C4-2B (cell line): ENCODE measurements around the gene EIF2S2.

Source experiments
- CTCF ChIP-seq: fragments of 450-650 bp; conservative IDR thresholded peaks from 2 replicates; pipeline ENCODE4 v1.5.1; 2017; ENCODE audit warnings: mild to moderate bottlenecking
- ZFX ChIP-seq: fragments of 450-650 bp; IDR thresholded peaks from 2 replicates; pipeline ENCODE4 v1.6.1; 2017

GRCh38 chr20:34058831-34059230, 53.2 kb downstream of the EIF2S2 start:
- TF ChIP-seq CTCF = no peak
- TF ChIP-seq ZFX = no peak
